Hematopoietic multipotent progenitor cell treated with erythropoietin and hydrocortisone succinate and interleukin-3 and kit ligand, for 4 days (in vitro differentiated cells): ENCODE data around the gene SLC22A2.
A peak's percentile ranks its signal among the peaks of the same experiment; 100 is the strongest.

Source experiments
- DNase-seq: peaks from one replicate; pipeline ENCODE4 v3.0.0-alpha.2; 2015

The SLC22A2 gene

DNA sequence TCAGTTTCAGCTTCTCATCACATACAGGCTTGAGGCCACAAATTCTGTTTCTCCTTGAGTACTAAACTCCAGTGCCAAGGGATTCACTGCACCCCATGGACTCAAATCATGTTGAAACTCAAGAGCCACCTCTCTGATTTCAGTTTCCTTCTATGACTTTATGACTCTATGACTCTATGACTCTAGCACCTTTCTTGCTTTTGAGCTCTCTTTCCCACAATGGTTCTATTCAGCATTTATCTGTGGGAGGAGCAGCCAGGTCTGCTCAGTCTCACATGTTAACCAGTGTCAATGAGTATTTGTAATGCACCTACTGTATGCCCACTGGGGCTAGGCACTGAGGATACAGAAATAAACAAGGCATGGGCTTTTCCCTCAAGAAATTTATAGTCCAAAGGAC is 14.6 kb upstream of the SLC22A2 start:
- no peak for DNase-seq

GRCh38 chr6:160272707-160273106 is 14.1 kb upstream of the SLC22A2 start:
- DNase-seq, result no peak

- DNase-seq, result no peak
Observed at GRCh38 chr6:160270347-160270746, 11.7 kb upstream of the SLC22A2 start.

DNA sequence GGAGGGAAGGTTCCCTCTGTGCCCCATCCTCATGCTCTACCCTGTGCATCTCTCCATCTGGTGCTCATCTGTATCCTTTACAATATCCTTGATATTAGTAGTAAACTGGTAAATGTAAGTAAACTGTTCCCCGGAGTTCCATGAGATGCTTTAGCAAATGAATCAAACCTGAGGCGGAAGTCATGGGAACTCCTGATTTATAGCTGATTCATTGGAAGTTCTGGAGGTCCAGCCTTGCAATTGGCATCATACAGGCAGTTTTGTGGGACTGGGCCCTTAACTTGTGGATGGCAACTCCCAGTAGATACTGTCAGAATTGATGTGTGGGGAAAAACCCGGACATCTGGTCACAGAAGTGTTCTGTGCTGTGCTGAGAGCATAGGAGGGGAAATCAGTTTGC is 11.2 kb upstream of the SLC22A2 start:
- DNase-seq, result no peak

DNA sequence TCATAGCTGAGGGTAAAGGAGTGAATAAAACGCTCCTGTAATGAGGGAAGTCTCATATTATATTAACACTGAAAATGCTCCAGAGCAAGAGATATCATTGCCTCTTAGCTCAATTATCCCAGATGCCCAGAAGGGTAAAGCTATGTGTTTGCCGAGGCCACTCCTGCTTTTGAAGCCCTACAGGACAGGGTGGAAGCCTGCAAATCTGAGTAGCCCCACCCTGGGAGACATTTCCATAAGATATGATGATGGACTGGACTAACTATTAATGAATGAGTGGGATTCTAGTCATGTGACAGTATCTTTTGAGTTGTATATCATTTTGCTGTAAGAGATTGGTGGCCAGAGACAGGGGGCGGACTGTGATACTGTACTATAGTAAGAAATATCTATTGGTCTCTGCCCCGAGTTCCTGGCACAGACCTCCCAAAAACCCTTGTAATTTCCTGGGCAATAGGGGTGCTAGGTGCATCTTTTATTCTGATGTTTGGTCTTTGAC is 10.5 kb upstream of the SLC22A2 start:
- no peak for DNase-seq

DNA sequence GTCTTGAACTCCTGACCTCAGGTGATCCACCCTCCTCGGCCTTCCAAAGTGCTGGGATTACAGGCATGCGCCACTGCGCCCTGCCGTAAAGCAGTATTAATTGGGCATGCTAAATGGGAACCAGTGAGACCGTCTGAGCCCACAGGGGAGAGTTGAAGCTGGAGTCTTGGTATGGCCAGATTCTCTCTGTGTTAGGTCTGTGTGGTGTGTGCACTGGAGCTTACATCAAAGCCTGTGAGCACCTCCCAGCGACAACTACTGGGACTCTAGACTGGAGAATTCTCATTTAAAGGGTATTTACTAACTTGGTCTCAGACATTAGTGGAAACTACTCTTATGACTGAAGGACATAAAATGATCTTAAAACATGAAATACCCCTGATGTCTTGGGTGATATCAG is 8.5 kb upstream of the SLC22A2 start:
- DNase-seq, result no peak

DNA sequence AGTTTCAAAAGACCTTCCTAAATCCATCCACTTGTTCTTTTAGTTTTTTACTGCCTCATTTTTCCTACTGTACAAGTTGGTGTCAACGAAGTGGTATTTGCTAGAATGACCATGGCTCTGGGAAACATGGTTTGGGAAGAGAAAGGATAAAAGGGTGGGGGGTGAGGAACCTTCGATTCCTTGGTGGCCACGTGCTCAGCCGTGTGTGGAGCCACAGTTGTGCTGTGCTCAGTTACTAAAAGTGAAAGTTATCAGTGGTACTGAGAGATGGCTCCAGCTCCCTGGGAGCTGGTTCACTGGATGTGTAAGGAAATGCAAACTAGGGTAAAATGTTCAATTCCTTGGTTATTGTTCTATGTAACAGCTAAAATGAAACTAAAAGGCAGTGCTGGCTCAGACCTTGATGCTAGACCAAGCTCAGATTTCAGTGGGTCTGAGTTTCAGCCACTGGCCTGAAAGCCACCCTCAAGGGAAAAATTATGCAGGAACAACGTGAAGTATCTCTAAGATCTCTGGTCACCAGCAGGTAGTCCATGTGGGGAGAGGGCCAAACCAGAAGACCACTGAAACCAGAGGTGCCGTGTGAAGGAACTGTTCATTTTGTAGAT is 7.4 kb upstream of the SLC22A2 start:
- no peak for DNase-seq

DNA sequence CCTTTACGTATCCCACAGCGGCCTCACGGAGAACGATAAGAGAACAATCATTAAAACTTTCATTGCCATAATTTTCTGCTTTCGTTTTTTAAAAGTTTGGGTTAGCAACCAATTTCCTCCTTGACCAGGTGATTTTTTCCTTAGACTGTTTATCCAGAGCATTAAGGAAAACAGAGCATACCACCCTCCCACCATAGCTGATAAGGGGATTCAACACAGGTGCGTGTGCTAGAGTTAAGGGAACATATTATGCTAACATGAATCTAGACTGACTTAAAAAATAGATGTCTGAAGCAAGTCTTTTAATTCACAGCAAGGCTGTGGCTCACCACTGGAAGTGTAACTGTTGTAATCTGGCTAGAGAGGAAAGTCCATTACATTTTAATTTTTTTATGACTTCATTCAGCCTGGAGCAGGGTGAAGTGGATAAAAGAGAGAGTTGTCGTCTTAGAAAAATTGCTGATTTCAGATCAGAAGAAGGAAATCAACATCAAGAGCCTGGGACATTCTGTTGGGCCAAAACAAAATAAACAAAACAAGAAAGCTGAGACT is 5.5 kb upstream of the SLC22A2 start:
- DNase-seq, result no peak

DNA sequence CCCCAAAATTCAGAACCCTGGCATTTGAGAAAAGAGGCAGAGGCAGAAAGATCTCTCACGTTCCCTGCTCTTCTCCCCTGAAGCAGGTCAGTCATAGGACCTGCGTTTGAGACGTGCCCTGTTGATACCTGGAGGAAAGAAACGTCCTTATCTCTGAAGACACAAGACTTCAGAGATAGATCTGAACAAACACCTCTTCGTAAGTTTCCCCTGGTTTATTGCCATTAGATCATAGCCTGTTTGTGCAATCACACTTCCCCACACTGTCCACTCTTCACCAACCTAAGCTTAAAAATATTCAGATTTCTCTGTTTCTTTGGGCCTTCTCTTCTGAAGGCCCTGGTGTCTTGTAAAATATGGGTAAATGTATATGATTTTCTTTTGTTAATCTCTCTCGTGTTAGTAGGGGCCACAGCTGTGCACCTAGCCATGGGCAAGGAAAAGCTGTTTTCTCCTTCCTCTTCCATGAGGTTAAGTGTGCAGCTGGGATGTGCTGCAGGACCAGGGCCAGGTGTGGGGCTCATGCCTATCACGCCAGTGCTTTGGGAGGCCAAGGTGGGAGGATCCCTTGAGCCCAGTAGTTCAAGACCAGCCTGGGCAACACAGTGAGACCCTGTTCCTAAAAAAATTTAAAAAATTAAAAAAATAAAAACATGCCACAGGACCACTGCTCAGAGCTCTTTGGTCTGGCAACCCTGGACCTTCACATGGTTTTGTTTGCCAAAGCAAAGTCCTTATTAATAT is 4.7 kb upstream of the SLC22A2 start:
- DNase-seq, result no peak

GRCh38 chr6:160261991-160262680 is 3.5 kb upstream of the SLC22A2 start:
- DNase-seq, result peak; percentile 69

GRCh38 chr6:160260803-160261450 is 2.3 kb upstream of the SLC22A2 start:
- no peak for DNase-seq

DNA sequence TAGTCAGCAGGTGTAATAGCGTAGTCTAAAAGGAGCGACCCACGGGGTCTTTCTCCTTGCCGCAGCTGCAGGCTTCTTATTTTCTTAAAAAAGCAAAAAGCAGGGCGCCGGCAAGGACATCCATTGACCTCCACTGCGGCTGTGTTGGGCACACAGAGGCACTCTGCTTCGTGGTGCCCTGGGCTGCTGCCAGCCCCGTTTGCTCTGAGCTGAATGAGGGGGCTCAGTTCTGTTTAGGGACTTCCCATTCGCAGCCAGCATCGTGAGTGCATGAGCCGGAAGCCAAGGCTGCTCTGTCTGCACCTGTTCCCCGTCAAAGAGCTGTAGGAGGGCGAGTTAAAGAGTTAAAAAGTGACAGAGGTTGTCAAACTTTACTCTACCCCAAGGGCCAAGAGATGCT is 1.7 kb upstream of the SLC22A2 start:
- no peak for DNase-seq

GRCh38 chr6:160259598-160259997 is 977 bp upstream of the SLC22A2 start:
- DNase-seq, result no peak

- no peak for DNase-seq
Observed at GRCh38 chr6:160259143-160259425, 463 bp upstream of the SLC22A2 start.

DNA sequence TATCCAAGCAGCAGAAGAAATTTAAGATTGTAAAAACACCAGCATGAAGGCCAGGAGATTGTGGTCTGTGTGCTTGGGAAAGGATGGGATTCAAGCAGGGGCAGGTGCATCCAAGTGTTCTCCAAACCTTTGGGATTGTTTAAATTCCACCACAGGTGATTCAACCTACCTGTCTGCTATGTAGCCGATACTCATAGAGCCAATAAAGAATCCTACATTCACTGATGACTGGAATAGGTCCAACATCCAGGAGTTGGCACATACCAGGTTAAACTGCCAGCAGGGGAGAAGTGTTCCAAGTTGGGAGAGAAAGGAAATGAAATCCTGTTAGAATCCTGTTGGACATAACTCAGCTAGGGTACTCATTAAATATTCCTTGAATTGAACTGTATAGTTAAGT is 2.2 kb downstream of the SLC22A2 start:
- DNase-seq, result no peak

GRCh38 chr6:160254467-160255312 is 3.9 kb downstream of the SLC22A2 start:
- DNase-seq, result no peak

DNA sequence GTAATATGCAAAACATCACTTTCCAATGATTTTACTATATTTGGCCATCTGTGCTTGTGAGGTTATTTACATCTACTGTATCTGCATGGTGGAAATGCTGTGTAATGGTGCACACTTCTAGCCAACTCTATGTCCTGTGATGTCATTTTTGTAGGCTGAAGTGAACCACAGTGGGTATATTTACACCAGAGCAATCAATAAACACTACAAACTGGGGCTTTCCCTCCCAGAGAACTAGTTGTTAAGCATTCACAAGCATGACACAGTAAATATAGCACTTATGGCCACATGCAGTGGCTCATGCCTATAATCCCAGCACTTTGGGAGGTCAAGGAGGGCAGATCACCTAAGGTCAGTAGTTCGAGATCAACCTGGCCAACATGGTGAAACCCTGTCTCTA is 4.9 kb downstream of the SLC22A2 start:
- DNase-seq, result no peak

DNA sequence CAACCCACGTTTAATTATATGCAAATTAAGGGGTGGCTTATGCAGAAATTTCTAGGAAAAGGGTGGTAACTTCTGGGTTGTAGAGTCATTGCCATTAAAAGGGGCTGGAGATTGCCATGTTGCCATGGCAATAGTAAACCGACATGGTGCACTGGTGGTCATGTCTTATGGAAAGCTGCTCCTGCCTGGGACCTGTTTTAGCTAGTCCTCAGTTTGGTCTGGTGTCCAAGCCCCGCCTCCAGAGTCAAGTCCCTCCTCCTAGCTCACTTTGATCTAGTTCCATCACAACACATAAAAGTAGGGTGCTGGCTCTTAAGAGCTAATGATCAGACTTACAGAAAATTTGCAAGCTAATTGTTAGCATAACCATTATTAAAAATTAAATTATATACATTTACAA is 5.3 kb downstream of the SLC22A2 start:
- no peak for DNase-seq

DNA sequence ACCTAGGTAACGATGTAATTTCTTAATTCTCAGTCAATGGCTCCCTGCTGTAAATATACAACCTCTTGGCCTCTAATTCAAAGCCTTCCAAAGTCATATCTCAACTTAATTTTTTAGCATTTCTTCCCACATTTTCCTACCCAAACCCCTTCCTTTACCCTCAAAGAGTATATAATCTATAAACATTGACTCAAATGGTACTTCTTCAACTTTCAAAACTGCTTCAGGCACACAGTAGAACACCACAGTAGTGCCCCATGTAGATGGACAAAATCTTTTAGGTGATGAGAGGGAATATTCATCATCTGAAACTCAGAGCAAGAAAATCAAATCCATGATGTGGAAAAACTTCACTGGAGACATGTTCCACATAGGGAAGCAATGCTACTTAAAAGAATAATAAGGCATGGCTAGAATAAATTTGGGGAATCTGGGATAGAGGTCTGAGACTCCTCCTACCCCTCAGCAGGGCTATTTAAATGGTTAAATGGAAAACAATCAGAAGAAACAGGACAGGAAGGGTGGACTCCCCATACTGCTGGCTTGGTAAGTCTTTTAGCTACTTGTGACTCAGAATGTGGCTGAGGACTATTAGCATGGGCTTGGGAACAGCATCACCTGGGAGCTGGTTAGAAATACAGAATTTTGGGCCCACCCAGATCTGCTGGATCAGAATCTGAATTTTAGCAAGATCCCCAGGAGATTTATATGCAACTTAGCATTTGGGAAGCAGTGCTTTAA is 6.4 kb downstream of the SLC22A2 start:
- no peak for DNase-seq

- no peak for DNase-seq
Observed at GRCh38 chr6:160249671-160250070, 8.9 kb downstream of the SLC22A2 start.

DNA sequence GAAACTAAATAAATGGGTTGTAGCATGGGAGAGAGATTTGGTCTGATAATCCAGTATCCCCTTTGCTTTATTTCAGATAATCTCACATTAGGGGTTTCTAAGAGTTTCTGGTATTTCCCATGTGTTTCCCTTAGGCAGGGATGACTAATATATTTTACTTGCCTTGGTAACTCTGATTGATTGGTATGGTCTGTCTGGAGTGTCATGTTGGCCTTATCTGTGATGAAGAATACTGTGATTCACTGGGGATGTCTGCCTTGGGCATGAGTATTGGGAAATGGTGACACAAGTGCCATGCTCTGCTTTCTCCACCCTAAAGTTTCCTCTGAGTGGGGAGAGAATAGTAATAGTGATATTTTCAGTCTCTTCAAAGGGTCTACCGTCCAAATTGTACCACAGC is 10.1 kb downstream of the SLC22A2 start:
- DNase-seq, result no peak

DNA sequence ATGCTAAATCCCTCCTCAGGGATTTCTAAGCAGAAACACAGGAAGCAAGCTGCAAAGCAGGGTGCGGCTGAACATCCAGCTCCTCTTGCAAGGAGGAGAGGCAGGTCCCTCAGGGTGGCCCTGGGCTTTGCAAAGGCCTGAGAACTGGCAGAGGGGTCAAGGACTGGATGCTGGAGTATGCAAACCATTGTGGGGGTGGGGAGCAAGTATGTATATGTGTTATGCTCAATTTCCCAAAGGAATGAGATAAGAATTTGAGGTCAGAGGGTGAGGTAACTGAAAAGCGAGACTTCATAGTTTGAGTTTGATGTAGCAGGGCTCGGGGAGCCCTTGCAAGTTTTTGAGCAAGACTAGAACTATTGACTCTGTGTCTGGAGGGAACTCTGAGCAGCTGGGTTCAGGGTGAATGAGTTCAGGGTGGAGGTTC is 11.2 kb downstream of the SLC22A2 start:
- no peak for DNase-seq
